SIG-M5 (cell line): Measurements from ENCODE around the gene B4GALT2.

Experiments used
- DNase-seq: peaks from one replicate; lab custom pipeline; 2025; lab: John Stamatoyannopoulos, UW

The B4GALT2 gene, protein sequence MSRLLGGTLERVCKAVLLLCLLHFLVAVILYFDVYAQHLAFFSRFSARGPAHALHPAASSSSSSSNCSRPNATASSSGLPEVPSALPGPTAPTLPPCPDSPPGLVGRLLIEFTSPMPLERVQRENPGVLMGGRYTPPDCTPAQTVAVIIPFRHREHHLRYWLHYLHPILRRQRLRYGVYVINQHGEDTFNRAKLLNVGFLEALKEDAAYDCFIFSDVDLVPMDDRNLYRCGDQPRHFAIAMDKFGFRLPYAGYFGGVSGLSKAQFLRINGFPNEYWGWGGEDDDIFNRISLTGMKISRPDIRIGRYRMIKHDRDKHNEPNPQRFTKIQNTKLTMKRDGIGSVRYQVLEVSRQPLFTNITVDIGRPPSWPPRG

DNA sequence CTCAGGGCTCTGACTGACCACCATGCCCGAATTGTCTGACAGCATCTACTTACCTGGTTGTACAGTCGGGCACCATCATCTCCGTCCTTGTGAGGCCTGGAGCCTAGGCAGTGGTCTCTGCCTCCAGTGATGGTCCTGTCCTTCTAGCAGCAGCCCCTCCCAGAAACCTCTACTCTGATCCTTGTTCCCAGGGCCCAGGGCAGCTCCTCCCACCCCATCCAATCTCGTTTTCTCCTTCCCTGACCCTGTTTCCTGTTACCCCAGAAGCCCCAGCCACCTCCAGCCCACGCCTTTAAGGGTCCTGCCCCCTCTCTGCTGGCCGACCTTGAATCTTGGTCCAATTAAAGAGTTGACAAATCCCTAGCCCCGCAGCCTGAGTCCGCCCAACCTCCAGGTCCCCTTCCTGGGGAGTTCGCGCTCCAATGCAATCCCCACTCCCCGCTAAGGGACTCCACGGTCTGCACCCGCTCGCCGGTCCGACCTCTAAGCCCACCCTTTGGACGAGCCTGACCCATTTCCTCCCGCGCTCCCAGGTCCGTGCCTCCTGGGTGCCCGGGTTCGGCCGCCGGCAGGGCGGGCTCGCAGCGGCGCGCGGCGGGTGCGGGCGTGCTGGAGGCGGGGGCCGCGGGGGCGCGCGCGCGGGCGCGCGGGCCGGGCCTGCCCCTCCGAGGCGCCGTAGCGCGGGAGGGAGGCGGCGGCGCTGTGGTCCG lies at the start of gene B4GALT2:
Gene B4GALT2, plus strand, starts transcription at position 660 of the 710 bp plus-strand sequence. CDS start 1,951 bp downstream, outside the sequence.
- DNase-seq, result no peak

DNA sequence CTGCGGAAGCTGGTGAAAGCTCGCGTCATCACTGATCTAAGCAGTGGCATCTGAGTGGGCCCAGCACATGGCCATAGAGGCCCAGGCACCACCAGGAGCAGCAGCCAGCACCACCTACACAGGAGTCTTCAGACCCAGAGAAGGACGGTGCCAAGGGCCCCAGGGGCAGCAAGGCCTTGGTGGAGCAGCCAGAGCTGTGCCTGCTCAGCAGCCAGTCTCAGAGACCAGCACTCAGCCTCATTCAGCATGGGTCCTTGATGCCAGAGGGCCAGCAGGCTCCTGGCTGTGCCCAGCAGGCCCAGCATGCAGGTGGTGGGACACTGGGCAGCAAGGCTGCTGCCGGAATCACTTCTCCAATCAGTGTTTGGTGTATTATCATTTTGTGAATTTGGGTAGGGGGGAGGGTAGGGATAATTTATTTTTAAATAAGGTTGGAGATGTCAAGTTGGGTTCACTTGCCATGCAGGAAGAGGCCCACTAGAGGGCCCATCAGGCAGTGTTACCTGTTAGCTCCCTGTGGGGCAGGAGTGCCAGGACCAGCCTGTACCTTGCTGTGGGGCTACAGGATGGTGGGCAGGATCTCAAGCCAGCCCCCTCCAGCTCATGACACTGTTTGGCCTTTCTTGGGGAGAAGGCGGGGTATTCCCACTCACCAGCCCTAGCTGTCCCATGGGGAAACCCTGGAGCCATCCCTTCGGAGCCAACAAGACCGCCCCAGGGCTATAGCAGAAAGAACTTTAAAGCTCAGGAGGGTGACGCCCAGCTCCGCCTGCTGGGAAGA lies 48.7 kb upstream of the B4GALT2 start:
- no peak for DNase-seq

DNA sequence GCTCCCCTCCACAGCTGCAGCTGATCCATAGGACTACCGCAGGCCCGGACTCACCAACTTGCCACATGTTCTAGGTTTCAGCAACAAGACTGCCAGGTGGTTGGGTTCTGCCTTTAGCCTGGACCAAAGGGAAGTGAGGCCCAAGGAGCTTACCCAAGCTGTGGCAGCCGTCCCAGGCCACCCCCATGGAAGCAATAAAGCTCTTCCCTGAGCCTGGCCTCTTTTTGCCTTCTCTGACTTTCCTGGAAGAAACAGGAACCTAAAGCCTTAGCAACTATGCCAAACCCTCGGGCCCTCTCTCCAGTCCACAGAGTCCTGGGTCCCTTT lies 48.1 kb upstream of the B4GALT2 start:
- no peak for DNase-seq

DNA sequence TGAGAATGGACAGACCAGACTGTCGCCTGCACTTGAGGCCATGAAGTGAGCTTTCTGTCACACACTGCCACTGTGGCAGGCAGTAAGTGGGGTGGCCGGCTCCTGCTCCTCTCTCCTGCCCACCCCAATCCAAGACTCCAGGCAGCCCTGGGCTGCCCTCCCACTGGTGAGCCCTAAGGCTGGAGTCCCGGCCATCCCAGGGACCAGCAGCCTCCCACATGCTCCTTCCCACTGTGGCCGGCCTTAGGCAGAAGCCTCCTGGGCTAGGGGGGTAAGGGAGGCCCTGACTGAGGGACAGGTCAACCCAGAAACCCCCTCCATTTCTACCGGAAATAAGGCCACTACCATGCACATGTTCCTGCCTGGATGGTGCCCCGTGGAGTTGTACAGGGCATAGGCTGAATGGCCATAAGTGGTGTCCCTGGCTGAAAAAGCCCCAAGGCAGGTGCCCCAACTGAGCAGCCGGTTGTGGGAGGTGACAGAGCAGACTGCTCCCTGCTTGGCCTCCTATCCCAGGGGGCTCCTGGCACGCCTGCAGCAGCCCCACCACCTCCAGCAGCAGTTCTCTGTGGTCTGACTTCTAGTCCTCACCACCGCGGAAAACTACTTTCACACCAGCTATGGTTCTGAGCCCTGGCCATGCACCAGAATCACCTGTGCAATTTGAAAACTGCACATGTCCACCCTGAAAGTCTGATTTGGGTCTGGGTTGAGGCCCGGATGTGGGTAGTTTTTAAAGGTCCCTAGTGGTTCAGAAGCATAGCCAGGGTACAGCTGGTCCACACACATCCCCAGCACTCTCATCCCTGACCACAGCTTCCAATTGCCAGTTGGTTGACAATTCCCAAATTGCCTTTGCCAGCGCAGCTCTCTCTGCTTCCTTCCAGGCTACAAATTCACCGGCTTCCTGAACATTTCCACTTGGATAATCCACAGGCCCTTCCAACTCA lies 47.0 kb upstream of the B4GALT2 start:
- DNase-seq, result no peak

DNA sequence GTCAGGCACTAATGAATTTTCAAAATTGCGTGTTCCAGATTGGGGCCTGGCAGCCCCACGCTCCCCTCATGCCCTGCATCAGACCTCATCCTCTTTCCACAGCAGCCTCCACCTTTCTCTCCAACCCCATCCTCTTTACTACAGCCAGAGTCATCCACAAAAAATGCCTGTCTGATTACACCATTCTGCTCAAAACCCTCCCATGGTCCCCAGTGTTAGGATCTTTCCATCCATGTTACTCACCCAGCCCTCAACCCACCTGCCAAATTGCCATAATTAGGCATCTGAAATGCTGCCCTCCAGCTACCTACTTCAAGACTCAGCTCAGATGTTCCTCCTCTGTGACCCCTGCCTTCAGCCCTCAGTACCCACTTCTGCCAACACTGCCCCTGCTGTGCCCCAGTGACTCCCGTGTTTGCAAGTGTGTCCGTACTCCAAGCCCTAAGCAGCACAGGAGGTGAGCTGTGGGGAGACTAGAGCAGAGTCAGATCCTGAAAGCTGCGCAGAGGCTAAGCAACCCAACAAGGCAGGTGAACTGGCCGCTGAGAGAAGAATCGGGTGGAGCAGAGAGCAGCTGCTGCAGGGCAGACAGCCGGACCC lies 46.1 kb upstream of the B4GALT2 start:
- no peak for DNase-seq

DNA sequence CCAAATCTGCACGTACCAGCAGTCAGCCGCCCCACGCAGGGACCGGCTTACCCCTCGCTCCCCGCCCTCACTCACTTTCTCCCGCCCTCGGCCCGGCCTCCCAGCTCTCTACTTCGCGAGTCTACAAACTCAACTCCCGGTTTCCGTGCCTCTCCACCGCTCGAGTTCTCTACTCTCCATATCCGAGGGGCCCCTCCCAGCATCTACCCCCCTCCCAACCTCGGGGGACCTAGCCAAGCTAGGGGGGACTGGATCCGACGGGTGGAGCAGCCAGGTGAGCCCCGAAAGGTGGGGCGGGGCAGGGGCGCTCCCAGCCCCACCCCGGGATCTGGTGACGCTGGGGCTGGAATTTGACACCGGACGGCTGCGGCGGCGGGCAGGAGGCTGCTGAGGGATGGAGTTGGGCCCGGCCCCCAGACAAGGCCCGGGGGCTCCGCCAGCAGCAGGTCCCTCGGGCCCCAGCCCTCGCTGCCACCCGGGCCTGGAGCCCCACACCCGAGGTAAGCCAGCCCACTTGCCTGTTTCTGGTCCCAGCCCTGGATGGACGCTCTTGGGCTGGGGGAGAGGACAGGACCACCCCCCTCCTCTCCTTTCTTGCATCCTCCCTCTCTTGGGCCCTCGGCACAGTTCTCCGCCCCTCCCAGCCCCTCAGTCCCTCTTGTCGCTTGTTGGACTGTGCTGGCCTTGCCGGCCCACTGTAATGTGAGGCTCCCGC lies 45.5 kb upstream of the B4GALT2 start, which contains the start of gene ARTN:
Gene ARTN, plus strand, starts transcription at position 416 of the 715 bp plus-strand sequence. CDS start 1,856 bp downstream, outside the sequence.
- DNase-seq, result no peak

DNA sequence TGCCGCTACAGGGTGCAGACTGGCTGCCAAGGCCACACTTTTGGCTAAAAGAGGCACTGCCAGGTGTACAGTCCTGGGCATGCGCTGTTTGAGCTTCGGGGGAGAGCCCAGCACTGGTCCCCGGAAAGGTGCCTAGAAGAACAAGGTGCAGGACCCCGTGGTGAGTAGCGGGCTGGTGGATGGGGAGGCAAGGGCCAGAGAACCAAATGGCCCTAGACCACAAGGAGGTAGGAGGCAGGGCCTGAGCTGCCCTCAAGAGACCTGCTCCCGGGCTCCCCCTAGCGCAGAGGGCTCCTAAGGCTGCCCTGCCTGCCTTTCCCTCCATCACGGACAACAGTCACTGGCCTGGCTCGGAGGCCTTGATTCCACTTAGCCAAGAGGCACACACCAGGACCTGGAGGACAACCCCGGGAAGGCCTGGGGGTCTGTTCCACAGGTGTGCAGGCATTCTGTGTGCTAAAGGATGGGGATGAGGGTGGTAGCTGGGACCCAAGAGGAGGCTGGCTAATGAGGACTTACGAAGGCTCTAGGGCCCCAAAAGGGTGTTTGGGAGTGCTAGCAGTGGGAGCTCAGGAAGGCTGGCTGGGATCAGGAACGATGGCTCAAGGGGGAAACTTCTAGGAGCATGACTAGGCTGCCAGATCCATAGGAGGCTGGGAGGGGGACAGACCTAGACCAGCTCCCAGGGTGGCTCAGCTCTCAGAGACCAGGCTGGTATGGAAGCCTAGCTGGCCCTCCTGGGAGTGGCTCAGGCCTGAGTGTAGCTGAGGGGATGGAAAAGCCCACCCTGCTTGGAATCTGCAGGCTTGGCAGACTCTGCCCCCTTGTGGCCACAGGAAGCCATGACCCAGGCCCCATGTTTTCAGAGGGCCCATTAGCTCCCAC lies 44.7 kb upstream of the B4GALT2 start:
- DNase-seq, result no peak

DNA sequence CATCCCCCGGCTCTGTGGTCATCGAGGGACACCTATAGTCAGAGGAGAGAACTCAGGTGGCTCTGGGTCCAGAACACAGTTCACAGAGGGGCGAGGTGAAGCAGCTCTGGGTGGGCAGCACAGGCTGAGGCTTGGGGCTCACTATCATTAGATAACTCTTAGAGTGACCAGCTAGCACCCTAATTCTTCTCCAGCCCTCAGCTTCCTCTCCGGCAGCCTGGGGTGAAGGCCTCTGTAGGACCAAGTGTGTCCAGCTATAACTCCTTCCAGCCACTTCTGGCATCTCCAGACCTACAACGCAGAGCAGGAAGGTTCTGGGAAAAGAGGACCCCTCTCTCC lies 44.1 kb upstream of the B4GALT2 start:
- no peak for DNase-seq

DNA sequence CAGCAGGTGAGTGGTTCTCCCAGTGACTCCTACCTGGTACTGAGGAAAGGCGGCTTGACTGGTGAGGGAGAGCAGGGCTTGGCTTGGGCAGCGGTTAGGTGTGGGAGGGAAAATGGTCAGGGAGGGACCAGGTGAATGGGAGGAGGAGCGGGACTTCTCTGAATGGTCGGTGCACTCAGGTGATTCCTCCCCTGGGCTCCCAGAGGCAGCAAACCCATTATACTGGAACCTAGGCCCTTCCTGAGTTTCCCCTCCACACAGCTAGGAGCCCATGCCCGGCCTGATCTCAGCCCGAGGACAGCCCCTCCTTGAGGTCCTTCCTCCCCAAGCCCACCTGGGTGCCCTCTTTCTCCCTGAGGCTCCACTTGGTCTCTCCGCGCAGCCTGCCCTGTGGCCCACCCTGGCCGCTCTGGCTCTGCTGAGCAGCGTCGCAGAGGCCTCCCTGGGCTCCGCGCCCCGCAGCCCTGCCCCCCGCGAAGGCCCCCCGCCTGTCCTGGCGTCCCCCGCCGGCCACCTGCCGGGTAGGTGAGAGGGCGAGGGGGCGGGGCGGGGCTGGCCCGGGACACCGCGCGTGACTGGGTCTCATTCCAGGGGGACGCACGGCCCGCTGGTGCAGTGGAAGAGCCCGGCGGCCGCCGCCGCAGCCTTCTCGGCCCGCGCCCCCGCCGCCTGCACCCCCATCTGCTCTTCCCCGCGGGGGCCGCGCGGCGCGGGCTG lies 43.1 kb upstream of the B4GALT2 start:
- DNase-seq, result no peak

DNA sequence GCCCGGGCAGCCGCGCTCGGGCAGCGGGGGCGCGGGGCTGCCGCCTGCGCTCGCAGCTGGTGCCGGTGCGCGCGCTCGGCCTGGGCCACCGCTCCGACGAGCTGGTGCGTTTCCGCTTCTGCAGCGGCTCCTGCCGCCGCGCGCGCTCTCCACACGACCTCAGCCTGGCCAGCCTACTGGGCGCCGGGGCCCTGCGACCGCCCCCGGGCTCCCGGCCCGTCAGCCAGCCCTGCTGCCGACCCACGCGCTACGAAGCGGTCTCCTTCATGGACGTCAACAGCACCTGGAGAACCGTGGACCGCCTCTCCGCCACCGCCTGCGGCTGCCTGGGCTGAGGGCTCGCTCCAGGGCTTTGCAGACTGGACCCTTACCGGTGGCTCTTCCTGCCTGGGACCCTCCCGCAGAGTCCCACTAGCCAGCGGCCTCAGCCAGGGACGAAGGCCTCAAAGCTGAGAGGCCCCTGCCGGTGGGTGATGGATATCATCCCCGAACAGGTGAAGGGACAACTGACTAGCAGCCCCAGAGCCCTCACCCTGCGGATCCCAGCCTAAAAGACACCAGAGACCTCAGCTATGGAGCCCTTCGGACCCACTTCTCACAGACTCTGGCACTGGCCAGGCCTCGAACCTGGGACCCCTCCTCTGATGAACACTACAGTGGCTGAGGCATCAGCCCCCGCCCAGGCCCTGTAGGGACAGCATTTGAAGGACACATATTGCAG lies 42.4 kb upstream of the B4GALT2 start:
- no peak for DNase-seq

DNA sequence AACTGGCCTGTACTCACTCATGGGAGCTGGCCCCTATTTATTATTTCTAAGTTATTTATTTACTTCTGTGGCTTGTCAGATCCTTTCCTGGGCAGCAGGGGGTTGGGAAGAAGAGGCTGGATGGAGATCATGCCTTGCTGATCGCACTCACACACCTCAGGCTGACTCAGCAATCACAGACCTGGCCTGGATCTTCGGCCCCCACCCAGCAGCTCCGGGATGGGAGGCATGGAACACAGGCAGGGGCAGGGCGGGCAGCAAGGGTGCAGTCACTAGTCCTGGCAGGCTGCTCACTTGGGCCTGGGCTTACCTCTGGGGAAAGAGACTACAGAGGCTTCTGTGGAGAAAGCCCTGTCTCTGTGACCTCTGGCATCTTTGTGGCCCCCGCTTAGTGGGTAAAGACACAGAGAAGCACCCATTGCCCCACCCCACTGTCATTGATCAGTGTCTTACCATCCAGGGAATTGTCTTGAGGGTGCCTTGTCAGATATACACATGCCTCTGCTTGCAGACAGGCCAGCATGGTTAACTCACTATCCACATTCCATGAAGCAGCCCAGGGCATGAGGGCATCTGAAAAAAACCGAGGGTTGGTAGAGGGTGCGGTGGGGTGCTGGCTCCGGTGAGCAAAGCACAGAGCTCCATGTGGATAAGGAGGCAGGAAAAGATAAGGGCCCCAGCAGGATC lies 41.7 kb upstream of the B4GALT2 start:
- no peak for DNase-seq

DNA sequence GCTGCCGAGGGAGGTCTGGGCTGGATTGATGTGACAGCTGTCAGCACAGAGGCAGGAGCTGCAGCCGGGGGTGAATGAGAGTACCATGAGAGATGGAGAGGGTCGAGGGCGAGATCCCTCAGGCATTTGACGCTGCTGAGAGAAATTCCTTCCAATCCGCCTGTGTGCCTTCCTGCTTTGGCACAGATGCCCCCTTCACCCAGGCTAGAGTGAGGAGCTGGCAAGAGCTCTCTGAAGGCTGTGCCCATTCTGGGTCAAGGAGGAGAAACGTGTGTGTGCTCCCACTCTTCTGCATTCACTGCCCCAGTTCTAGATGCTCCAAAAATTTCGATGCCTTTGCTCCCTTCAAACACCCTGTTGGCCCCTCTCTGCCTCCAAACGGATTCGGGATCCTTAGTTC lies 40.6 kb upstream of the B4GALT2 start:
- DNase-seq, result no peak

DNA sequence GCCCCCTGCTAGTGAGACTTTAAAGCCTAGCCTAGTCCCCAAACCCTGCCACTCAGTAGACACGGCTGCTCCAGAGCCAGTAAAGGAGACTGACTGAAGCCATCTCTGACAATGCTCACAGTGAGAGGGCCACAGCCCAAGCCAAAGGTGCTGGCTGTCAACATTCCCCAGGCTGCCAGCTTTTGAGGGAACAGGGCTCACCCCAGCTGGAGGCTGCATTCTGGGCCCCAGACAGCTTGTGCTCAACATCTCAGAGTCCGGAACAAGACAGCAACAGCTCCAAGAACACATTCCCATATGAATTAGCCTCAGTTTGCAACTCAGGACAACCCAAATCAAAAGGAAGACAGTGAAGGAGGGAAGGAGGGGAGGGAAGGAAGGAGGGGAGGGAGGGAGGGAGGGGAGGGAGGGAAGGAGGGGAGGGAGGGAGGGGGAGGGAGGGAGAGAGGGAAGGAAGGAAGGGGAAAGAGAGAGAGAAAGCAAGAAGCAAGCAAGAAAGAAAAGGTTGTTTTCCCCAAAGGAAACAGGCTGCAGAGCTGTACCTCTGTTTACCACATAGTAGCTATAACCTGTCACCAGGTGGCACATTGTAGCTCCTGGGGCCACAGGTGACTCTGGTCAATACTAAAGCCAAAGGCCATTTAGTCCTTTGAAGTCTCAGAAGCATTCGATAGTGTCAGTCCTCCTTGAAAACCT lies 40.0 kb upstream of the B4GALT2 start:
- no peak for DNase-seq

DNA sequence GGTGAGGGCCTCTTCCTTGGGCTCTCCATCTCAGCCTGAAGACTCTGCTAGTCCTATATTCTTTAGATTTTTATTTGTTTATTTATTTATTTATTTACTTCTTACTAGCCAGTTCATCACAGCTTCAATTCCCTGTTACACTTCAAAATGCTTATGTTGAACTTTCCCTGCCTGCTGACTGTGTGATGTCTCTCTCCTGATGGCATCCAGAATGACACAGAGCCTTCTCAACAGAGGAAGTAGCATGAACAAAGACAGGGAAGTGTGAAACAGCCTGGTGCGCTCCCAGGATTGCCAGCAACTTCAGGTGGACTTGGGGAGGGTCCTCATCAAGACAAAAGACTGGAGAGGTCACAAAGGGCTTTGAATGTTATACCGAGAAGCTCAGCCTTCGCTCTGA lies 36.6 kb upstream of the B4GALT2 start:
- DNase-seq, result no peak

DNA sequence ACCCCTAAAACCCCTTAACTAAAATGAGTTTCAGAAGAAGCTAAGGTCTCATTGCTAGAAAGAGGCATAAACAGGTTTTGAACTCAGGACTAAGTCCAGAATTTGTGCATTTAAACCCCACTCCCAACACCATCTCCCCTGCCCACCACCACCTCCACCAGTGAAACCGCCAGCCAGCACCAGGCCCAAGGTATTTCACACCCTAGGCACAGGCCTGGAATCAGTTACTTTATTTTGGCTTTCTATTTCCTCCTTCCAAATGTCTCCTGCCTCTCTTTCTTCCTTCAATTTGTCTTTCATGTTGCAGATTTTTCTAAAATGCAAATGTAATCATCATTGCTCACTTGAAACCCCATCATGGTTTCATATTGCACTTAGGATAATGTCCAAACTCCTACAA lies 34.1 kb upstream of the B4GALT2 start:
- DNase-seq, result no peak

DNA sequence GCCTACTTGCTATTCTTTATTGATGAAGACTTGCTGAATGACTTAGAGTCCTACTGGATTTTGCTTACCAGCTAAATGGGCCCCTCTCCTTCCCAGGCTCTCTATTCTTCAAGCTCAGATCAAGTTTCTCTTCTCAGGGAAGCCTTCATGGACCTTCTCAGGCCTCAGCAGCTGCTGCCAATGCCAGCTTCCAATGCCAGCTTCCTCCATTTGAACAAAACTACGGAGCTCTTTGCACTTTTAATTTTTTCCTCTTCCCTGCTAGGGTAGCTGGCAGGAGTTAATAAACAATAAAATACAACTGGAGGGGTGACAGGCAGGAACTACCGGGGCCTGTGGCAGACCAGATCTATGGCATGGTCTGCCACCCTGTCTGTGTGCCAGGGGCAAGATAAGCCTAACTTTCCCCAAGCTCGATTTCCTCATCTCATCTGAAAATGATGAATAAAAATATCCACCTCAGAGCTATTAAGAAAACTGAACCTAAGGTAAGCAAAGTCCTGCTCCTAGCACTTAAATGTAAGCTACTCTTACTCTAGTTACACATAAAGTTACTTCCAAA lies 33.3 kb upstream of the B4GALT2 start:
- no peak for DNase-seq
